ENCODE measurements around the gene ACVR2A. TPM values are rescaled to one million over a fixed set of nuclear protein-coding genes. Genes with fewer than 3 reads are reported as not detected.

ACVR2A gene
- total RNA-seq, 1 experiment from 2014 or later = 15.7 TPM

- POLR2A ChIA-PET = no interaction called here
- H3K4me1 ChIP-seq = no peaks in the 10 kb centered on the region
- Mint-ChIP-seq H3K27ac (ENCODE audit: unreplicated experiment) (no peak overlapping the region), H3K36me3 (ENCODE audit: insufficient read depth, unreplicated experiment) (no peaks in the 10 kb centered on the region), H3K4me1 (ENCODE audit: low read depth, unreplicated experiment) (no peaks in the 10 kb centered on the region), H3K4me3 (ENCODE audit: unreplicated experiment) (no peak overlapping the region), H3K27me3 (ENCODE audit: insufficient read depth, unreplicated experiment) (no peaks in the 10 kb centered on the region), H3K9me3 (ENCODE audit: unreplicated experiment) (no peaks in the 10 kb centered on the region)
- H3K9me3 ChIP-seq = no peaks in the 10 kb centered on the region
- no peaks in the 10 kb centered on the region for H3K27me3 ChIP-seq (replicated peaks; ENCODE audit: control insufficient read depth, insufficient read depth, low read length)
- H3K36me3 ChIP-seq (ENCODE audit: control insufficient read depth, insufficient read depth, low read length) = no peaks in the 10 kb centered on the region
- no TSS peak for BruUV-seq (replicated peaks)
- TF ChIP-seq CTCF (IDR thresholded peaks at IDR 0.05; ENCODE audit: insufficient read depth in 1 of 2, low read depth in 1 of 2, low read length in 1 of 2, severe bottlenecking in 1 of 2, unreplicated experiment in 1 of 2) = no peak
- intact Hi-C loops (cut with micrococcal nuclease; ENCODE audit: unreplicated experiment) = no loop called here
- CTCF ChIA-PET = no interaction called here
- no peak for DNase-seq
- no peak overlapping the region for H3K4me3 ChIP-seq (ENCODE audit: low read depth, low read length)
These were observed 35.0 kb downstream of the ACVR2A start for GRCh38 chr2:147879846-147880245.

GRCh38 chr2:147882631-147883030, 37.8 kb downstream of the ACVR2A start:
- H3K4me1 ChIP-seq = no peaks in the 10 kb centered on the region
- H3K4me1 Mint-ChIP-seq (ENCODE audit: low read depth, unreplicated experiment) = no peaks in the 10 kb centered on the region
- no peaks in the 10 kb centered on the region for H3K36me3 Mint-ChIP-seq (ENCODE audit: insufficient read depth, unreplicated experiment)
- H3K27ac Mint-ChIP-seq (ENCODE audit: unreplicated experiment) = no peak overlapping the region
- H3K36me3 ChIP-seq (ENCODE audit: control insufficient read depth, insufficient read depth, low read length) = no peaks in the 10 kb centered on the region
- no peaks in the 10 kb centered on the region for H3K9me3 Mint-ChIP-seq (ENCODE audit: unreplicated experiment)
- TF ChIP-seq CTCF (IDR thresholded peaks at IDR 0.05; ENCODE audit: insufficient read depth in 1 of 2, low read depth in 1 of 2, low read length in 1 of 2, severe bottlenecking in 1 of 2, unreplicated experiment in 1 of 2) = no peak
- H3K4me3 ChIP-seq (ENCODE audit: low read depth, low read length) = no peak overlapping the region
- POLR2A ChIA-PET = no interaction called here
- H3K4me3 Mint-ChIP-seq (ENCODE audit: unreplicated experiment) = no peak overlapping the region
- DNase-seq = no peak
- no TSS peak for BruUV-seq (replicated peaks)
- intact Hi-C loops (cut with micrococcal nuclease; ENCODE audit: unreplicated experiment) = no loop called here
- no peaks in the 10 kb centered on the region for H3K27me3 Mint-ChIP-seq (ENCODE audit: insufficient read depth, unreplicated experiment)
- H3K27me3 ChIP-seq (replicated peaks; ENCODE audit: control insufficient read depth, insufficient read depth, low read length) = no peaks in the 10 kb centered on the region
- H3K9me3 ChIP-seq = no peaks in the 10 kb centered on the region
- CTCF ChIA-PET = no interaction called here

- Histone ChIP-seq H3K27me3 (replicated peaks; ENCODE audit: control insufficient read depth, insufficient read depth, low read length) (no peaks in the 10 kb centered on the region), H3K36me3 (ENCODE audit: control insufficient read depth, insufficient read depth, low read length) (no peaks in the 10 kb centered on the region), H3K4me1 (no peaks in the 10 kb centered on the region), H3K9me3 (no peaks in the 10 kb centered on the region), H3K4me3 (ENCODE audit: low read depth, low read length) (no peak overlapping the region)
- POLR2A ChIA-PET = no interaction called here
- no peak for TF ChIP-seq CTCF (IDR thresholded peaks at IDR 0.05; ENCODE audit: insufficient read depth in 1 of 2, low read depth in 1 of 2, low read length in 1 of 2, severe bottlenecking in 1 of 2, unreplicated experiment in 1 of 2)
- Mint-ChIP-seq H3K27ac (ENCODE audit: unreplicated experiment) (no peak overlapping the region), H3K4me1 (ENCODE audit: low read depth, unreplicated experiment) (no peaks in the 10 kb centered on the region), H3K36me3 (ENCODE audit: insufficient read depth, unreplicated experiment) (no peaks in the 10 kb centered on the region), H3K9me3 (ENCODE audit: unreplicated experiment) (no peaks in the 10 kb centered on the region), H3K4me3 (ENCODE audit: unreplicated experiment) (no peak overlapping the region), H3K27me3 (ENCODE audit: insufficient read depth, unreplicated experiment) (no peaks in the 10 kb centered on the region)
- intact Hi-C loops (cut with micrococcal nuclease; ENCODE audit: unreplicated experiment) = no loop called here
- no TSS peak for BruUV-seq (replicated peaks)
- DNase-seq = no peak
- CTCF ChIA-PET = interaction anchor here (0.7 kb wide), 1 partner anchor 86 kb away, joined by 3 read pairs; no protein-coding TSS in a partner anchor
These were observed 40.0 kb downstream of the ACVR2A start for GRCh38 chr2:147884830-147885229.
